Measurements from ENCODE around the gene CEBPE.

Gene CEBPE

GRCh38 chr14:23118506-23119362 lies at the start of gene CEBPE:
TSS of gene CEBPE (minus strand) at chr14:23119255. CDS start at chr14:23119091, 164 bp downstream.
- no peak for DNase-seq (ENCODE audit: low spot score)

DNA sequence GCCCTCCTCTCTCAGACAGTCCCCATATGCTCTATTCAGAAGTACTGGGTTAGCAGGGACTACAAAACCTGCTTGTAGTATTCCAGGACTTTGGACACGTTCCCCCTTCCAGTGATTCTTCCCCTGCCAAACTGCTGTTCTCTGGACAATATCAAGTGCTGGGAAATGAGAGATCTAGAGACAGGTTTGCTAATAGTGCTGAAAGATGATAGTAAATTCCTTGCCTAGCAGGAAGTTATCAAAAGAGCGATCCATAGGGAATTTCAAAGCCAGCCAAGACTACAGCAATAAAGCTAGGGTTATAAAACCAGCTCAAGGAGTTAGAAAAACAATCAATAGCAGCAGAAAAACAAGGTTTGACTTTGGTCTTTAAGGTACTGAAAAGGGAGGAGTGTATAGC lies 49.2 kb upstream of the CEBPE start:
- no peak for DNase-seq (ENCODE audit: low spot score)

DNA sequence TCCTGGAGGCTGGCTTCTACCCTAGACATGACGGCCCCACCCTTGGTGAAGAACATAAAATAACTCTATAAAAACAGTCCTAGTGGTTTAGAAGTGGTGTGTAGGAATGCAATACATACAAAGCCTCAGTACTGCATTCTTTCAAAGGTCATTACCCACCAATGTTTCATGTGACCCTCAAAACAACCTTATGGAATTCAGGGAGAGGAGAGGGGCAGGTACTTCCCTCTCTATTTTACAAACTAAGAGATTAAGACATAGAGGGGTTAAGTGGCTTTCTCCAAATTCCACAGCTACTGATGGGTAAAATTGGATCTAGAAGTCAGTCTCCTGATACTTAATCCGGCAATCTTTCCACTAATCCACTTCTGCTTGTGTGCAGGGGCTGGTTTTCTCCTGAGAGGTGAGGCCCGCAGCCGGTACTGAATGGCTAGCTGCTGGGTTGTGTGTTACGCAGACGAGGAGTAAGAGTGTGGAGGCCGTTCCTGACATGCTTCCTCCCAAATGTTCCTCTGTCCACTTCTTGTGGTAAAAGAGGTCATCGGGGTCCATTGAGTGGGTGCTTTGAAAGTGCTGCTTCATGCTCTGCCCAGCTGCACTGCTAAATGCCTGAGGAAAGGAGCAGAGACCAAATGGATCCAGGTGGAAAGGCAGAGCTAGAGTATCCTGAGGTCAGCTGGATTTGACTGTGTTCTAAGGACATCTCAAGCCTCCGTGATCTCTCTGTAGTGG lies 48.2 kb upstream of the CEBPE start:
- no peak for DNase-seq (ENCODE audit: low spot score)

GRCh38 chr14:23164949-23165348 lies 45.9 kb upstream of the CEBPE start:
- no peak for DNase-seq (ENCODE audit: low spot score)

GRCh38 chr14:23164250-23164649 lies 45.2 kb upstream of the CEBPE start:
- DNase-seq (ENCODE audit: low spot score), result no peak

DNA sequence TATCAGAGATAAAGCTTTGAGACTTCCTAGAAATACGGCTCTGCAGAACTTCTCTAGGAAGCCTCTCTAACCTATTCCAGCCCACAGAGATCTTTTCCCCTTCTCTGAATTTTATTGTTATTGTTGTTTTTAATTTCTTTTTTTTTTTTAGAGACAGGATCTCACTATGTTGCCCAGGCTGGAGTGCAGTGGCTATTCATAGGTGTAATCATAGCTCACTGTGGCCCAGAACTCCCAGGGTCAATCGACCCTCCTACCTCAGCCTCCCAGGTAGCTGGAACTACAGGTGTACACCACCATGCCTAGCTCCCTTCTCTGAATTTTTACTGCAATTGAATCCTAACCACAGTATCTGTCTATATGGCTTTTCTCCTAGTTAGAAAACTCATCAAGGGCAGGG lies 44.8 kb upstream of the CEBPE start:
- DNase-seq (ENCODE audit: low spot score), result no peak

GRCh38 chr14:23162800-23163199 lies 43.7 kb upstream of the CEBPE start:
- no peak for DNase-seq (ENCODE audit: low spot score)

DNA sequence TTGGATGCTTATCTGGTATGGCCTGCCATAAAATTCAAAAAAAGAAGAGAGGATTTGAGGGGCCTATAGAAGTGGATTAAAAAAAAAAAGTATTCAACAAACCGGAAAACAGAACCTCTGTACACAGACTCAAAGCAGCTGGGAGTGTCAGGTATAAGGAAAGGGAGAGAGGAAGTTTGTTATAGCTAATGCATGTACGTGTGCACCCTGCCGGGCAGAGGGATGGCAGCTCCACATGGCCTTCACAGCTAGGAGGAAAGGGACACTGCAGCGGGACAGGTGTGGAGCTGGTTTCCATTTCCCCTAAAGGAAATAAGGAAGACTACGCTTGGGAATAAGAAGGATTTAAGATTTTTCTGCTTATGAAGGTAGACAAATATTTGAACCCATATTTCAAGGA lies 43.0 kb upstream of the CEBPE start:
- no peak for DNase-seq (ENCODE audit: low spot score)

GRCh38 chr14:23160924-23161522 lies 42.0 kb upstream of the CEBPE start:
- peak; percentile 74 for DNase-seq (ENCODE audit: low spot score)

DNA sequence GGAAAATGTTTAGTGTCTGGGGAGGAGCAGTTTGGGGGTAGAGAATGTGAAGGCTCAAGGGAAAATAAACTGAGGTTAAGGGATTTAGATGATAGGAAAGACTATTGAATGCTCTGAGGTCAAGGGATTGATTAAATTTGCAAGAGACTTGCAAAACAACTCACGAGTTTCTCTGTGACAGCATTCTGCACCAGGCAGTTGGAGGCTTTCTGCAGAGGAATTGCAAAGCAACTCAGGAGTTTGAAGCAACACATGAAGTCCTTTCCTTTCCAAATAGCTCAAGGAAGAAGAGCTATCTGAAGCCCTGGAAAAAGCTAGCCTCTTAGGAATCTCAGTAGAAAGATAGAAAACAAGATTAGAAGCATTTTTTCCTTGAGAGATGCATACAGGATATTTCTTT lies 40.5 kb upstream of the CEBPE start:
- no peak for DNase-seq (ENCODE audit: low spot score)

DNA sequence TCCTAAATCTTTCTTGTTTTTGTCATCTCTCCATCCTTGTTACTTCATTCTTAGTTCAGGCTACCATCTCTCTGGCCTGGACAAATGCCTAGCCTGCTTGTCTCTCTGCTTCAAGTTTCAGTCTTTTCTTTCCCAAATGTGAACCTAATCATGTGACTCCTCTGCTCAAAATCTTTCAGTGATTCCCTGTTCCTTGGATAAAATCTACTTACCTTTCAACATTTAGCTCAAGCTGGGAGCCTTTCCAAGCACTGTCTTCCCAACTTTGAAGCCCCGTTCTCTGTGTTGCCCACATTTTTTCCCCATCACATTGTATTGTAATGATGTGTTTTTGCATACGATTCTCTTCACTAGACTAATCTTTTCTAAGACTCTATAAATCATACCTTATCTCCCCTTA lies 39.7 kb upstream of the CEBPE start:
- no peak for DNase-seq (ENCODE audit: low spot score)

- peak; percentile 47 for DNase-seq (ENCODE audit: low spot score)
These were observed 36.0 kb upstream of the CEBPE start for GRCh38 chr14:23154964-23155587.

DNA sequence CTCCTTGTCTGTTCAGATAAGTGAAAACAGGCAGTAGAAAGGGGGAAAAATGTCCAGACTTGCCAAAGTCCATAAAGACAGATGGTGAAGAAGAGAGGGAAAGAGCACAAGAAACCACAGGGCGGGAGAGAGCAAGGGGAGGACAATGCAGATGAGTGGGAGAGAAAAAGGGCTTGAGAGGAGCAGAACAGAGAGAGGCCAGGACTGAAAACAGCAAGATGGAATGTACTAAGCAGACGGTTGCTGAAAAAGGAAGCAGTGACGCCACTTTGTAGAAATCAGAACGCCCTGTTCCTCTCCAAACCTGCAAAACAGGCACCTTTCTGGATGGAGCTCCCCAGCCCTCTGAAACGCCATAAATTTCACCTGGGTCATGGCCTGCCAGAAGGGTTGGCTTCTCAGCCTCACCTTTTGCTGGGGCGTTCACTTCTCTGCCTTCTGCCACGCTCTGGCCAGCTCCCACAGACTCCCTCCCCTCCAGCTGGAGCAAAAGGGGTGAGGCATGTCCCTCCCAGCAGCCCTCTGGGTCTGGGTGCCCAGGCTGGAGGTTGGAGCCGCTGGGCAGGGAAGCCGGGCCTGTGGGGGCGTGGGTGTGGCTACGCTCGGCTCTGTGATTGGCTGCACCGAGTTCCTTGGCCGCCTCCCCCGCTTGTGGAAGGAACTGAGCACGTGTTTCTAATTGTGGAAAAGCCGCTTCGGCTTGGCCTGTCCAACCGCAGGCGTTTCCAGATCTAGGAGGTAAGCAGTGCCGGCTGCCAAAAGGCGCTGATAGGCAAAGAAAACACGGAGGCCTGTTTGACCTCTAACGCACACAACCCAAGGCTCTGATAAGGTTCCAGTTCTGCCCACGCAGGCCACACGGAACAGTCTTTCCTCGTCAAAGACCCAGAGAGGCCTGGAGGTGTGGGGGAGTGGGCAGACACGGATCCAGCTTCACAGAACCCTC lies 35.1 kb upstream of the CEBPE start:
- peak; percentile 76 for DNase-seq (ENCODE audit: low spot score)

DNA sequence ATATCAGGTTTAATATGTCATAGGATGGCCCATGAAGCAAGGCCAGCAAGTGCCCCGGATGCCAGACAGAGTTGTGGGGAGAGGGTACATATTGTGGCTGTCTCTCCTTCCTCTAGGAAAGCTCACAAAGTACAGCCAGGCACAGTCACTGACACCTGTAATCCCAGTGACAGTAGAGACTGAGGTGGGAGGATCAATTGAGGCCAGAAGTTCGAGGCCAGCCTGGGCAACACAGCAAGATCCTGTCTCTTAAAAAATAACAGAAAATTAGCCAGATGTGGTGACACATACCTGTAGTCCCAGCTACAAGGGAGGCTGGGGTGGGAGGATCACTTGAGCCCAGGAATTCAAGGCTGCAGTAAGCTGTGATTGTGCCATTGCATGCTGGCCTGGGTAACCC lies 32.3 kb upstream of the CEBPE start:
- DNase-seq (ENCODE audit: low spot score), result no peak

DNA sequence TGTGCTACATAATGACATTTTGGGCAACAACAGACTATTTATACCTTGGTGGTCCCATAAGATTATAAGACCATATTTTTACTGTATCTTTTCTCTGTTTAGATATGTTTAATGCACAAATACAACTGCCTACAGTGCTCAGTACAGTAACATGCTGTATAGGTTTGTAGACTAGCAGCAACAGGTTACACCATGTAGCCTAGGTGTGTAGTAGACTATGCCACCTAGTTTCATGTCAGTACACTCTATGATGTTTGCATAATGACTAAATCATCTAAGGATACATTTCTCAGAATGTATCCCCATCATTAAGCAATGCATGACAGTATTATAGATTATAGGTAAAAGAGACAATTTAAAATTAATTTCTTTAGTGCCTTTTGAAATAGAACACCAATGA lies 30.7 kb upstream of the CEBPE start:
- DNase-seq (ENCODE audit: low spot score), result no peak

DNA sequence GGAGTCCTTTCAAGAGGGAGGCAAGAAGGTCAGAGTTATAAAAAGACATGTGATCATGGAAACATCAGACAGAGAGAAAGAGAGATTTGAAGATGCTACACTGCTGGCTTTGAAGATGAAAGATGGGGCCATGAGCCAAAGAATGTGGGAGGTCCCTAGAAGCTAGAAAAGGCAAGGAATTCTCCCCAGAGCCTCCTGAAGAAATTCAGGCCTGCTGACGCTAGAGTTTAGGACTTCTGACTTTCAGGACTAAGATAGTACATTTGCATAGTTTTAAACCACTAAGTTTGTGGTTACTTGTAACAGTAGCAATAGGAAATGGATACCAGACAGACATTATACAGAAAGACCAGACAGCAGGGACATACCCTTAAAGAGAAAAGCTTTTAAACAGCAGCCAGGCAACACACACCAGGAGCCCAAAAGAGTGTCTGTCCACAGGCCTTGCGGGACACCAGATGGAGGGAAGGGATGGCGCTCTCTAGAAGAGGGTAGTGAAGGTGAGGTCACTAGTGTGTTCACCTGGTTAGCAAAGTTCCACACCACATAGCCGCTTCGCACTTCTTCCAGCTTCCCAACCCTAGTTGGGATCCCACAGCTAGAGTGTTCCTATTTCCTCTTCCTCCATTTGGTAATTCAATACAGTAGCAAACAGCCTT lies 29.7 kb upstream of the CEBPE start:
- no peak for DNase-seq (ENCODE audit: low spot score)

DNA sequence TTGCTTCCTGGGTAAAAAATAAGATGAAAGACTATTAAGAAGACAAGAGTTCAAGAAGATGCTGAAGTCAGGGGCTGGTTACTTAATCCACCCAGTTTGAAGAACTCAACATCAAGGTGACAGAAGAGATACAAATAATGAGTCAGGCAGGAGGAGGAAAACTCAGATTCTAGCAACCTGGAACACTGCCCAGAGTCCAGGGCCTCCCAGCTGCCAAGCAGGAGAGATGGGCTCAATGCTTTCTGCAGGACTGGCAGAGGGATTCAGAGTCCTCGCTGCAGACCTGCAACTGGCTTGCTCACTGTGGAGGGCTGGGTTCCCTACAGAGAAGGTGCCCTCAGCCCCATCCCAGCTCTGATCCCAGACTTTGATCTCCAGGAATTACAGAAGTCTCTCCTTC lies 28.6 kb upstream of the CEBPE start:
- DNase-seq (ENCODE audit: low spot score), result no peak

DNA sequence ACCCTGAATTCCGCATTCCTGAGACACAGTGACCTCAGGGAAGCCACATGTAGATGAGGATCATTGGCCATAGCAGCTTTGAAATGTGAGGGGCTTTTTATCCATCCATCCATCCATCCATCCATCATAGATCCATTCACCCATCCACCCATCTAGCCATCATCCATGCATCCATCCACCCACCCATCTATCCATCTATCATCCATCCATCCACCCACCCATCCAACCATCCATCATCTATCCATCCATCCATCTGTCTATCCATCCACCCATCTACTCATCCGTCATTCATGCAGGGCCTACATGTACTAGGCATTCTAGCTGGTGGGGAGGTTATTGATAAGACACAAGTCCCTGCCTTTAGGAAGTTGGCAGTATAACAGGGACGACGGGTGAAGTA lies 27.9 kb upstream of the CEBPE start:
- no peak for DNase-seq (ENCODE audit: low spot score)

DNA sequence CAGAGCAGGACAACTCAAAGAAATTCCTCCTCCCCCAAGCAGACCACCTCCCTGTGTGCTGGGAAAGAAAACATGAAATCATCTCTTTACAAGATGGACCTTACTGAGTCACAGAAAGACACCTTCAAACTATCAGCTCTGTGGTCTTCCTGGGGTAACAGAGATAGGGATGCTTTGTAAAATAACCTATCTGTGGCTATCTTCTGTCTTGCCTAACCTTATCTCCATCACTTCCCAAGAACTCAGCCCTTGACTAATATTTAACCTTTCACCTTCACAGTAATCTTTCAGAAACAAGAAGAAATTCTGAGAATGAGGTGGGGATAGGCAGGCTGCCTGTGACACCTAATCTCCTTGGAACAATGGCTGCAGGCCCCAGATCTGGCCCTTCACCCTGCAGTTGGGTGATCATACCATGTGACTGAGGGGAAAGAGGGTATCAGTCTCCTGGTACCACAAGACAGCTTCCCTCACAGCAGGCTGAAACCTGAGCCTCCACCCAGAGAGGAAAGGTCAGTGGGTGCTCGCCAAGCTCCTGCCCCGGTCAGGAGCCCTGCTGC lies 27.4 kb upstream of the CEBPE start:
- DNase-seq (ENCODE audit: low spot score), result no peak

DNA sequence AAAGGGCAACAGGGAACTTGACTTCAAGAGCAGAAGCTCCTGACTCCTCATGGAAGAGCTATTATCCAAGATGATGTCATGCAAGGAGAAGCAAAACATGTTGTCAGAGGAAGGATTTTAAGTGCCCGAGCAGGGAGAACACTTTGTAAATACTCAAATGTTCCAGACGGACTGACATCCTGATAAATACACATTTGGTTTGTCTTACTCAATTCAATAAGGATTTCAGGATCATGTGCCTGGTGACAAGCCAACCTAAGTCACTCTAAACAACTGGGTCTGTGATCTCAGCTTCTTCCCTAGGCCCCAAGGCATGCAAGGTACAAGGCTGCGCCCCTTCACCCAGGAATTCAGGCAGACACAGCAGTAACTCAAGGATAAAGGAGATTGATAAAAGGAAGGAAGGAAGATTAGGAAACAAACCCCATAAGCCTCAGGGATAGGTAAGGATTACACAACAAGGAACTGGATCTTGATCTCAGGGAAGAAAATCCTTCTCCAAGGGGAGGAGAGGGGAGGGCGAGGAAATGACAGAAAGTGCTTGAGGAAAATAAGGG lies 26.8 kb upstream of the CEBPE start:
- no peak for DNase-seq (ENCODE audit: low spot score)

Measured in iPS-NIHi11 (cell line).